ENCODE results near the gene SMIM35. TPM values are rescaled to one million over a fixed set of nuclear protein-coding genes. Genes with fewer than 3 reads are reported as not detected.
A peak's percentile ranks its signal among the peaks of the same experiment; 100 is the strongest.

Gene SMIM35
- total RNA-seq, 3 donors from 2014 or later = not detected

DNA sequence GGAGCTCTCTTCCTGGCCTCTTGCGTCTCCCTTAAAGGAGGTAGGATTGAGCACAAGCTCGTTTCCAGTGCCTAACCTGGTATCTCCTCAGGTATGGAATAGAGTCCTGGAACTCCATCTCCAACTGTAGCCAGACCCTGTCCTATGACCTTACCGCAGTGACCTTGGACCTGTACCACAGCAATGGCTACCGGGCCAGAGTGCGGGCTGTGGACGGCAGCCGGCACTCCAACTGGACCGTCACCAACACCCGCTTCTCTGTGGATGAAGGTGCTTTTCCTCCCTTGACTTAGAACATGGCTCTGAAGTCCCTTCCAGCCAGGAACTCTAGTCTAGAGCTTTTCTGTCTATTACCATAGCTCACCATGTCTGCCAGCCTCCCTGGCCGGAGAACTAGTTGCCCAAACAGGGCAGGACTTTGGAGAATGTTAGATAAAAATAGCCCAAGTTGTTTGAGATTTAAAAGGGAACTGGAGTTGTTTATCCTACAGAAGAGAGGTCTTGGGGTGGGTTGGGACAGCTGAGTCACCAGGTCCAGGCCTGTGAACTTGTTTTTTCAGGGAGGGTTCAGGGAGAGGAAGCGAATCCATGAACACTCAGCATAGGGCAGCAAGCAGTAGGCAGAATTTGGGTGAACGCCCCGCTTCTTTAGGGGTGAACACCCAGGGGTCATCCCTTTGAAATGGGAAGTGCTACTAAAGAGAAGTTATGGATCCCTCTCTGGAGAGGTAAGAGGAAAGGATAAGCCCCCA, 97.2 kb downstream of the SMIM35 start:
- no peak for DNase-seq (ENCODE audit: low spot score in 2 of 2)
- intact Hi-C loops (cut with DNase I; ENCODE audit: low total_unique reads) = no loop called here
- H3K27ac ChIP-seq = peak overlapping the region in 1 of 2 donors; percentile 50
- H3K9me3 ChIP-seq = no peaks in the 10 kb centered on the region
- H3K4me3 ChIP-seq = peak overlapping the region in 2 of 3 donors; percentile 2 to 44
- no peaks in the 10 kb centered on the region for H3K36me3 ChIP-seq
- H3K27me3 ChIP-seq = peaks cover 0 to 4% of the 10 kb centered on the region in 2 donors
- TF ChIP-seq POLR2AphosphoS5 (IDR thresholded peaks at IDR 0.05) (no peak), POLR2A (IDR thresholded peaks at IDR 0.05) (no peak)
- TF ChIP-seq, protein P1, sequence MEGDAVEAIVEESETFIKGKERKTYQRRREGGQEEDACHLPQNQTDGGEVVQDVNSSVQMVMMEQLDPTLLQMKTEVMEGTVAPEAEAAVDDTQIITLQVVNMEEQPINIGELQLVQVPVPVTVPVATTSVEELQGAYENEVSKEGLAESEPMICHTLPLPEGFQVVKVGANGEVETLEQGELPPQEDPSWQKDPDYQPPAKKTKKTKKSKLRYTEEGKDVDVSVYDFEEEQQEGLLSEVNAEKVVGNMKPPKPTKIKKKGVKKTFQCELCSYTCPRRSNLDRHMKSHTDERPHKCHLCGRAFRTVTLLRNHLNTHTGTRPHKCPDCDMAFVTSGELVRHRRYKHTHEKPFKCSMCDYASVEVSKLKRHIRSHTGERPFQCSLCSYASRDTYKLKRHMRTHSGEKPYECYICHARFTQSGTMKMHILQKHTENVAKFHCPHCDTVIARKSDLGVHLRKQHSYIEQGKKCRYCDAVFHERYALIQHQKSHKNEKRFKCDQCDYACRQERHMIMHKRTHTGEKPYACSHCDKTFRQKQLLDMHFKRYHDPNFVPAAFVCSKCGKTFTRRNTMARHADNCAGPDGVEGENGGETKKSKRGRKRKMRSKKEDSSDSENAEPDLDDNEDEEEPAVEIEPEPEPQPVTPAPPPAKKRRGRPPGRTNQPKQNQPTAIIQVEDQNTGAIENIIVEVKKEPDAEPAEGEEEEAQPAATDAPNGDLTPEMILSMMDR (IDR thresholded peaks at IDR 0.05) = no peak
- H3K4me1 ChIP-seq = no peaks in the 10 kb centered on the region

DNA sequence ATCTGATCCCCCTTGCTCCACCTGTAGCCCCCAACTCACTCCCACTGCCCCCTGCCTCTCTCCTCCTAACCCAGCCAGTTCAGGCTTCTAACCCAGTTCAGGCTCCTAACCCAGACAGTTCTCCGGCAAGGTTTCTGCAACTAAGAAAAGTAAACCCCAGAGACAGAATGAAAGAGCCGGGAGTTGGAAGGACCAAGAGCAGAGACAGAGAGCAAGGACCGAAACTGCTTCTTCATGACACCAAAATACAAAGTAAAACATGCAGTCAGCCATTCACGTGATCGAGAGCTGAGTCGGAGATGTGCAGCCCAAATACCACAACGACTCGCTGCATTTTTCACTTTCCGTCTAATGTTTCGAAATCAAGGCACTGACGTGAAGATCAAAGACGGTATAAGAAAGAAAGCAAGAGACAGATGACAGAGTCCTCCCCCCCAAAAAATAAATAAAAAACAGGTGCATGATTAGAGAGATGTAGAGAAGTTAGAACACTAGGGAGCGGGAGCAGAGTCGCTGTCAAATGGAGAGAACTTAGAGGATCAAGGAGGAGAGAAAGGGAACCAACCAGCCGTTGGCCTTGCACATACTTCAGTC, 99.7 kb downstream of the SMIM35 start:
- H3K36me3 ChIP-seq = no peaks in the 10 kb centered on the region
- peaks cover 0 to 4% of the 10 kb centered on the region in 2 donors for H3K27me3 ChIP-seq
- H3K9me3 ChIP-seq = no peaks in the 10 kb centered on the region
- H3K27ac ChIP-seq = peak overlapping the region; percentile 52 to 55
- DNase-seq (ENCODE audit: low spot score in 2 of 2) = no peak
- H3K4me1 ChIP-seq = no peaks in the 10 kb centered on the region
- intact Hi-C loops (cut with DNase I; ENCODE audit: low total_unique reads) = no loop called here
- H3K4me3 ChIP-seq = peak overlapping the region; percentile 44 to 72 (median 57)
- TF ChIP-seq, protein P1 (IDR thresholded peaks at IDR 0.05) = no peak

DNA sequence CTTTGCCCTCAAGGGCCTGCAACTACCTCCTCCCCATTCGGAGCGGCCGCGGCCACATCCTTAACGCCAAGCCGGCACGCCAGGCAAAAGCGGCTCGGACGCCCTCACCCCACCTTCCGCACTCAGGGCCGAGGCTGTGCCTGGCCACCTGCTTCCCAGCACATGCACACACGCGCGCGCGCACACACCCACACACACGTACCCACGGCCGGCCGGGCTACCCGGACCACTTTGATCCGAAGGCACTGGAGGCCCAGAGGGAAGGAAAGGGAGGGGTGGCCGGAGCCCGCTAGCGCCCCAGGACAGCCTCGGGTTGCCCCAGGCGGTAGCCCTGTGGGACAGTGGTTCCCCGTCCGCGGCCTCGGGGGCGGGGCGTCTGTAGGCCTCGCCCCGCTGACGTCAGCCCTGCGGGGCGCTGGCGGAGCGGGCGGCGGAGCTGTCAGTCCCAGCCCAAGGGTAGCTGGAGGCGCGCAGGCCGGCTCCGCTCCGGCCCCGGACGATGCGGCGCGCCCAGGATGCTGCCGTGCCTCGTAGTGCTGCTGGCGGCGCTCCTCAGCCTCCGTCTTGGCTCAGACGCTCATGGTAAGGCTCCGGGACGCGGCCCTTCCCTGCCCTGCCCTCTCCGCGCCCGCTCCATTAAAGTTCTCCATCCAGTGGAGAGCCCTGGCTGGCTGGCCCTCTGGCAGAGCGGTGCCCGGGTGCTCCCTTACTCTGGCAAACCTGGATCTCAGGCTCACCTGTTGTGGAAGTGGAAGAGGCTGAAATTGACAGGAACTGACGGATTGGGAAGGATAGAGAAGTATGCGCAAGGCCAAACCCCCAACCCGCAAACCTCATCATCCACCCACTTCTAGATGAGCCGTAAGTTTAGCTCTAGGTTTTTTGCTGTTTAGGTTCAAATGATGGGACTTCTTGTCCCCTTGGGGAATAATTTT, 100.5 kb downstream of the SMIM35 start, which contains the start of gene IL10RA:
Gene IL10RA, plus strand, starts transcription at position 442 of the 935 bp plus-strand sequence. Its CDS starts 74 bp downstream, at position 516.
- peak in 1 of 3 donors; percentile 38 for TF ChIP-seq POLR2AphosphoS5 (IDR thresholded peaks at IDR 0.05)
- TF ChIP-seq, protein P1 (IDR thresholded peaks at IDR 0.05) = no peak
- no peak for TF ChIP-seq POLR2A (IDR thresholded peaks at IDR 0.05)
- intact Hi-C loops (cut with DNase I; ENCODE audit: low total_unique reads) = no loop called here

DNA sequence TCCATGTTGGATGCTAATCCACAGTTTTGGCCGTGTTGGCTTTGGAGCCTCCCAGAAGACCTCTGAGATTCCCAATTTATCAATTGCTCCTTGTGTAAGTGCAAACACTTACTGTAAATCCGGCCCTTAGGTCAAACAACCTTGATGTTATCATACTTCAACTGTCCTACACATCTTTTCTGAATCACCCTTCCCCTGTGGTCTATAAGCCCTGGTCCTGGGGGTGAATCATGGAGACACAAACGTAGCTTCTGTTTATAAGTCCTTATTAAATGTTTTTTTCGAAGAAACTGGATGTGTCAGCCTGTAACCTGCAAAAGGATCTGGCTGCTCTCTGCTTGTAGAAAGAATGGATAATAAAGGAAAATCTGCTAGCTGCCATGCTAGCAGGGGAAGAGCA, 102.3 kb downstream of the SMIM35 start:
- Histone ChIP-seq H3K4me3 (no peak overlapping the region), H3K27ac (no peak overlapping the region), H3K4me1 (no peaks in the 10 kb centered on the region), H3K36me3 (no peaks in the 10 kb centered on the region), H3K9me3 (no peaks in the 10 kb centered on the region), H3K27me3 (peaks cover 0 to 4% of the 10 kb centered on the region in 2 donors)
- TF ChIP-seq, protein P1 (IDR thresholded peaks at IDR 0.05) = no peak
- TF ChIP-seq POLR2A (IDR thresholded peaks at IDR 0.05) (no peak), POLR2AphosphoS5 (IDR thresholded peaks at IDR 0.05) (no peak)
- no peak for DNase-seq (ENCODE audit: low spot score in 2 of 2)
- intact Hi-C loops (cut with DNase I; ENCODE audit: low total_unique reads) = no loop called here

More for the DNA sequence above, 100.5 kb downstream of the SMIM35 start, which contains the start of gene IL10RA:
- Histone ChIP-seq H3K9me3 (no peaks in the 10 kb centered on the region), H3K36me3 (no peaks in the 10 kb centered on the region), H3K27me3 (peaks cover 0 to 4% of the 10 kb centered on the region in 2 donors), H3K27ac (peak within 1 kb of the TSS; percentile 46 to 52), H3K4me1 (no peaks in the 10 kb centered on the region), H3K4me3 (peak within 1 kb of the TSS; percentile 44 to 72 (median 57))
- DNase-seq (ENCODE audit: low spot score in 2 of 2) = peak in 1 of 2 donors; percentile 56

Data from breast epithelium (tissue), 4 donors.